Thyroid gland (tissue), 4 donors: Measurements from ENCODE around the gene RASAL1.

ENCODE experiments used
- CTCF ChIP-seq, 6 experiments: fragments of 200-600 bp in 3 of 6; fragments of 450-650 bp in 3 of 6; sonication (generic) in 3 of 6; IDR thresholded peaks; one replicate each; pipeline ENCODE4 v1.5.1; 2016 to 2019; ENCODE audit warnings: antibody characterized with exemption in 6 of 6, mild to moderate bottlenecking in 2 of 6, inconsistent platforms in 1 of 6, moderate library complexity in 1 of 6
- POLR2A ChIP-seq, 2 donors: fragments of 450-650 bp; IDR thresholded peaks; one replicate each; pipeline ENCODE4 v1.6.1; 2017; ENCODE audit warnings: antibody characterized with exemption in 2 of 2, mild to moderate bottlenecking in 2 of 2, moderate library complexity in 1 of 2

- no peak for TF ChIP-seq CTCF (IDR thresholded peaks at IDR 0.05)
- TF ChIP-seq POLR2A (IDR thresholded peaks at IDR 0.05), result no peak
Measured at GRCh38 chr12:113059071-113059595, 76.4 kb downstream of the RASAL1 start.
